Caco-2 (cell line): Measurements from ENCODE around the gene PVR. TPM values are rescaled to one million over a fixed set of nuclear protein-coding genes. Genes with fewer than 3 reads are reported as not detected.
A peak's percentile ranks its signal among the peaks of the same experiment; 100 is the strongest.

Experiments
- BruUV-seq: library from RNA; stranded (reverse); fragments of 400-500 nt; replicated peaks from 2 replicates; lab custom pipeline; 2021; lab: Mats Ljungman, UMichigan
- CTCF ChIA-PET: fragments of 300-600 bp; sonication (Branson Sonifier 250); formaldehyde crosslinking; loops from one replicate; lab custom pipeline; 2022; ENCODE audit warnings: antibody characterized with exemption; lab: Charles Lee
- POLR2A ChIA-PET: fragments of 300-600 bp; sonication (Branson Sonifier 250); formaldehyde crosslinking; loops from one replicate; lab custom pipeline; 2022; ENCODE audit warnings: antibody characterized with exemption; lab: Charles Lee
- DNase-seq, 2 experiments: peaks; one replicate each; pipeline versions ENCODE4 v3.0.0 to v3.0.0-alpha.2; 2020 to 2022
- H3K27me3 ChIP-seq: replicated peaks from 2 replicates; pipeline ENCODE4 v1.6.0; 2011; ENCODE audit warnings: low read length; ENCODE audit not compliant: control insufficient read depth, insufficient read depth
- H3K36me3 ChIP-seq: 2 replicates; pipeline ENCODE4 v1.5.1; 2011; ENCODE audit warnings: low read length; ENCODE audit not compliant: control insufficient read depth, insufficient read depth
- H3K4me1 ChIP-seq: fragments of 250-450 bp; sonication (Bioruptor Pico); 2 replicates; pipeline ENCODE4 v1.5.1; 2020; ENCODE audit warnings: mild to moderate bottlenecking
- H3K4me3 ChIP-seq: 2 replicates; pipeline ENCODE4 v1.5.1; 2011; ENCODE audit warnings: low read depth, mild to moderate bottlenecking, control low read depth, low read length
- H3K9me3 ChIP-seq: fragments of 250-450 bp; sonication (Bioruptor Pico); 2 replicates; pipeline ENCODE4 v1.5.1; 2020; ENCODE audit warnings: mild to moderate bottlenecking, moderate library complexity
- H3K27ac Mint-ChIP-seq: one replicate; pipeline ENCODE4 v1.8.0; 2022; ENCODE audit warnings: mixed read lengths; ENCODE audit not compliant: unreplicated experiment
- H3K27me3 Mint-ChIP-seq: one replicate; pipeline ENCODE4 v1.8.0; 2022; ENCODE audit warnings: mixed read lengths; ENCODE audit not compliant: insufficient read depth, unreplicated experiment
- H3K36me3 Mint-ChIP-seq: one replicate; pipeline ENCODE4 v1.8.0; 2022; ENCODE audit warnings: mild to moderate bottlenecking, mixed read lengths; ENCODE audit not compliant: insufficient read depth, unreplicated experiment
- H3K4me1 Mint-ChIP-seq: one replicate; pipeline ENCODE4 v1.8.0; 2022; ENCODE audit warnings: low read depth, mixed read lengths; ENCODE audit not compliant: unreplicated experiment
- H3K4me3 Mint-ChIP-seq: one replicate; pipeline ENCODE4 v1.8.0; 2022; ENCODE audit warnings: mild to moderate bottlenecking, moderate library complexity, mixed read lengths; ENCODE audit not compliant: unreplicated experiment
- H3K9me3 Mint-ChIP-seq: one replicate; pipeline ENCODE4 v1.8.0; 2022; ENCODE audit warnings: mixed read lengths; ENCODE audit not compliant: unreplicated experiment
- intact Hi-C: fragments of 100-400 bp; cut with micrococcal nuclease; formaldehyde crosslinking; loops from one replicate; pipeline ENCODE4 v1.10.0; 2022; ENCODE audit not compliant: unreplicated experiment
- total RNA-seq: library from RNA; stranded (reverse); gene quantifications from 2 replicates; pipeline ENCODE4 v1.2.3, GENCODE V29; 2022
- TF ChIP-seq, protein P1 (sequence below), 2 experiments: fragments of 200-600 bp in 1 of 2; IDR thresholded peaks; 1 replicate in 1 of 2; 2 replicates in 1 of 2; pipeline versions ENCODE4 v1.5.1 to v1.8.0; 2011 to 2022; ENCODE audit warnings: antibody characterized with exemption in 1 of 2, control low read depth in 1 of 2, inconsistent platforms in 1 of 2, low read depth in 1 of 2, low read length in 1 of 2, mild to moderate bottlenecking in 1 of 2, moderate library complexity in 1 of 2; ENCODE audit not compliant: insufficient read depth in 1 of 2, severe bottlenecking in 1 of 2, unreplicated experiment in 1 of 2

Gene PVR
- total RNA-seq, 1 experiment from 2014 or later, result 86.5 TPM

DNA sequence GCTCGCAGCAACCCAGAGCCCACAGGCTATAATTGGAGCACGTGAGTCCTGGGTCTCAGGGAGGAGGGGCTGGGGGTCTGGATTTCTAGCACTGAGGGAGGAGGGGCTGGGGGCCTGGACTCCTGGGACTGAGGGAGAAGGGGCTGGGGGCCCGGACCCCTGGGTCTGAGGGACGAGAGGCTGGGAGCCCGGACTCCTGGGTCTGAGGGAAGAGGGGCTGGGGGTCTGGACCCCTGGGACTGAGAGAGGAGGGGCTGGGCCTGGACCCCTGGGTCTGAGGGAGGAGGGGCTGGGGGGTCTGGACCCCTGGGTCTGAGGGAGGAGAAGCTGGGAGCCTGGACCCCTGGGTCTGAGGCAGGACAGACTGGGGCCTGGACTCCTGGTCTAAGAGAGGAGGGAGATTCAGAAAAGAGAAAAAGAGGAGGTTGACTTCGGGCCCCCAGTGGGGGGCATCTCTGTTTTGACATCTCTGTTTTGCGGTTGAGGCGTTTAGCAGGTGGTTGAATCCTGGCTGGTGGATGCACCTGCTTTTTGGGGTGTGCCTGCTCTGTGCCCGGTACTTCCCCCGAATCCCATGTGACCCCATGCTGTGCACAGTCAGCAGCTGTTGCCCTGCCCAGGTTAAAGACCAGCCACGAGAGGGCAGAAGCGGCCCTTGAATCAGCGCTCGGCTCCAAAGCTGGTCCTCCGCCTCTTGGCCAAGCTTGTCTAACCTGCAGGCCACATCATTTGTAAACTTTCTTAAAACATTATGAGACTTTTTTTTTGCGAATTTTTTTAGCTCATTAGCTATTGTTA lies 10.5 kb downstream of the PVR start:
- no peaks in the 10 kb centered on the region for H3K4me1 ChIP-seq
- no peaks in the 10 kb centered on the region for H3K9me3 ChIP-seq
- H3K36me3 Mint-ChIP-seq, result peaks cover 99% of the 10 kb centered on the region
- intact Hi-C loops, result no loop called here
- no peak overlapping the region for H3K4me3 ChIP-seq
- no peaks in the 10 kb centered on the region for H3K9me3 Mint-ChIP-seq
- H3K27ac Mint-ChIP-seq, result peak overlapping the region; percentile 31
- TF ChIP-seq, protein P1, sequence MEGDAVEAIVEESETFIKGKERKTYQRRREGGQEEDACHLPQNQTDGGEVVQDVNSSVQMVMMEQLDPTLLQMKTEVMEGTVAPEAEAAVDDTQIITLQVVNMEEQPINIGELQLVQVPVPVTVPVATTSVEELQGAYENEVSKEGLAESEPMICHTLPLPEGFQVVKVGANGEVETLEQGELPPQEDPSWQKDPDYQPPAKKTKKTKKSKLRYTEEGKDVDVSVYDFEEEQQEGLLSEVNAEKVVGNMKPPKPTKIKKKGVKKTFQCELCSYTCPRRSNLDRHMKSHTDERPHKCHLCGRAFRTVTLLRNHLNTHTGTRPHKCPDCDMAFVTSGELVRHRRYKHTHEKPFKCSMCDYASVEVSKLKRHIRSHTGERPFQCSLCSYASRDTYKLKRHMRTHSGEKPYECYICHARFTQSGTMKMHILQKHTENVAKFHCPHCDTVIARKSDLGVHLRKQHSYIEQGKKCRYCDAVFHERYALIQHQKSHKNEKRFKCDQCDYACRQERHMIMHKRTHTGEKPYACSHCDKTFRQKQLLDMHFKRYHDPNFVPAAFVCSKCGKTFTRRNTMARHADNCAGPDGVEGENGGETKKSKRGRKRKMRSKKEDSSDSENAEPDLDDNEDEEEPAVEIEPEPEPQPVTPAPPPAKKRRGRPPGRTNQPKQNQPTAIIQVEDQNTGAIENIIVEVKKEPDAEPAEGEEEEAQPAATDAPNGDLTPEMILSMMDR (IDR thresholded peaks at IDR 0.05; ENCODE audit: insufficient read depth in 1 of 2, low read depth in 1 of 2, low read length in 1 of 2, severe bottlenecking in 1 of 2, unreplicated experiment in 1 of 2), result peak; percentile 20 to 58
- H3K4me3 Mint-ChIP-seq, result no peak overlapping the region
- BruUV-seq, result no TSS peak
- POLR2A ChIA-PET, result interaction anchor here (0.6 to 1.3 kb wide), 3 partner anchors 9 to 61 kb away, joined by 3 to 9 read pairs (median 4); partner anchors contain the start of gene PVR
- peak in 1 of 2 experiments; percentile 54 for DNase-seq
- H3K27me3 Mint-ChIP-seq, result no peaks in the 10 kb centered on the region
- peaks cover 34% of the 10 kb centered on the region for H3K36me3 ChIP-seq
- H3K4me1 Mint-ChIP-seq, result peaks cover 29% of the 10 kb centered on the region
- no peaks in the 10 kb centered on the region for H3K27me3 ChIP-seq
- CTCF ChIA-PET, result interaction anchor here (0.6 to 1.7 kb wide), 8 partner anchors 65 to 230 kb away, joined by 3 to 11 read pairs (median 4); no protein-coding TSS in a partner anchor

DNA sequence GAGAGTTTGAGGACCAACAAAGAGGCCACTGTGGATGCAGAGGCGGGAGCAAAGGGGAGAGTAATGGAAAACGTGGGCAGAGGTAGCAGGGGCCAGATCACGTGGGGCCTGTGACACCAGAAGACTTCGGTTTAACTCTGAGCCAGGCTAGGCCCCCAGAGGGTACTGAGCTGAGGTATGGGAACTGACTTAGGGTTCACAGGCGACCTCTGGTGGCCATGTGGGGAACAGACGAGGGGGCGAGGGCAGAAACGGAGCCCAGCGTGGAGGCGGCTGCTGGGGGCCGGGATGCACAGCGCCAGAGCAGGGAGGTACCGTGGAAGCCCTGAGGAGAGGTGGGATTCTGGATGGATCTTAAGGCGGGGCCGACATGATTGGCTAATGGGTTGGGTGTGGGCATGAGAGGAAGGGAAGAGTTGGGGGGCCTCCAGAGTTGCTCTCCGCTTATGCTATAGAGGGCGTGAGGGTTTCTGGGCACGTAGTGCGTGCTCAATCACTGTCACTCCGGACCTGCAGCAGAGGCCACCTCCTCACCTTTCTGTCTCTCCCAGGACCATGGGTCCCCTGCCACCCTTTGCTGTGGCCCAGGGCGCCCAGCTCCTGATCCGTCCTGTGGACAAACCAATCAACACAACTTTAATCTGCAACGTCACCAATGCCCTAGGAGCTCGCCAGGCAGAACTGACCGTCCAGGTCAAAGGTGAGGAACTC lies 13.7 kb downstream of the PVR start:
- Mint-ChIP-seq H3K27ac (peak overlapping the region; percentile 12), H3K9me3 (no peaks in the 10 kb centered on the region), H3K36me3 (peaks cover 94% of the 10 kb centered on the region), H3K27me3 (no peaks in the 10 kb centered on the region), H3K4me3 (no peak overlapping the region), H3K4me1 (peaks cover 29% of the 10 kb centered on the region)
- TF ChIP-seq, protein P1 (IDR thresholded peaks at IDR 0.05; ENCODE audit: insufficient read depth in 1 of 2, low read depth in 1 of 2, low read length in 1 of 2, severe bottlenecking in 1 of 2, unreplicated experiment in 1 of 2), result peak; percentile 89 to 94
- no peaks in the 10 kb centered on the region for H3K27me3 ChIP-seq
- intact Hi-C loops, result loop anchor here (1.0 to 5.0 kb wide), 4 partner anchors 47 to 145 kb away; no protein-coding TSS in a partner anchor
- H3K4me1 ChIP-seq, result no peaks in the 10 kb centered on the region
- ChIA-PET POLR2A (interaction anchor here (0.7 to 1.4 kb wide), 4 partner anchors 13 to 87 kb away, joined by 3 read pairs; partner anchors contain the start of gene PVR), CTCF (interaction anchor here (0.6 to 2.5 kb wide), 14 partner anchors 10 to 86 kb away, joined by 3 to 34 read pairs (median 3); partner anchors contain the start of genes IGSF23 and PVR)
- H3K4me3 ChIP-seq, result no peak overlapping the region
- H3K9me3 ChIP-seq, result no peaks in the 10 kb centered on the region
- BruUV-seq, result no TSS peak
- peak; percentile 77 to 84 for DNase-seq
- peaks cover 33% of the 10 kb centered on the region for H3K36me3 ChIP-seq
